ENCODE results near the gene DGKZ.
A peak's percentile ranks its signal among the peaks of the same experiment; 100 is the strongest.

DGKZ gene

DNA sequence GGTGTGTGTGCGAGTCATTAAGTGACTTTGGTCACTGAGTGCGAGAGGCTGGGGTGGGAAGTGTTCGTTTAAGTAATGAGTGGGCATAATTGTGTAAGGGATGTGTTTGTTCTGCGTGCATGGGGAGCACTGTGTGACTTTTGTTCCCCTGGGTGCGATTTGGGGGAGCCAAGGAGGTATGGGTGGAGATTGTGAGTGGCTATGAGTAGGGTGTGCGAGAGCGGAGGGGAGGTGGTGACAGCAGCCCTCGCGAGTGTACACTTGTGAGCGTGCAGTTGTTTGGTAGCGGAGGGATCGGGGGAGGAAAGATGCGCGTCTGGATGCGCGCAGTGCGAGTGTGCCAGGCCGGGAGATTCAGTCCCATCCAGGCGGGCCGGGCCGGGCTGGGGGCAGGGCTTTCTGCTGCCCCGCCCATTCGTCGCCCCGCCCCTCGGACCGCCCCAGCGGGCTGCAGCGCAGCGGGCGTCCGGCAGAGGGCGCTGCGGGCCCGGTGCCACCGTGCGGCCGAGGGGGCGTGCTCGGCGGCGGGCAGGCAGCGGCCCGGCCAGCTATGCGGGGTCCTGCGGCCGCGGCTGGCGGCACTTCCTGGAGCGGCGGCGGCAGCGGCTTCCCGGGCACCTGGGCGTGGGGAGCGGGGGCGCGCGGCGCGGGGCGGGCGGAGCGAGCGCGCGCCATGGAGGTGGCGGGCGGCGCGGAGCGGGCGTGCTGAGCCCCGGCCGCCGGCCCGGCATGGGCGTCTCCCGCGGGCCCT is at the start of gene DGKZ:
Gene DGKZ, plus strand, starts transcription at position 578 of the 751 bp plus-strand sequence. CDS start 197 bp downstream, outside the sequence.
- Histone ChIP-seq H3K36me3 (ENCODE audit: insufficient read depth) (no peaks in the 10 kb centered on the region; the same call in 1 of the 2 replicates), H3K9ac (peak within 1 kb of the TSS; percentile 55; the same call in 1 of the 2 replicates), H2AFZ (ENCODE audit: low read depth) (peak within 1 kb of the TSS; percentile 64), H3K27ac (peak within 1 kb of the TSS; percentile 38; the same call in 1 of the 2 replicates), H4K20me1 (ENCODE audit: insufficient read depth) (no peaks in the 10 kb centered on the region), H3K4me1 (ENCODE audit: low read depth, poor library complexity, severe bottlenecking) (peaks cover 19% of the 10 kb centered on the region), H3K4me2 (peak within 1 kb of the TSS; percentile 83), H3K4me3 (IDR thresholded peaks at IDR 0.05; ENCODE audit: insufficient read depth, low read depth, low read length) (no peak within 1 kb of the TSS), H3K79me2 (ENCODE audit: insufficient read depth, low read depth) (peaks cover 24% of the 10 kb centered on the region), H3K27me3 (ENCODE audit: insufficient read depth, low read depth) (peaks cover 17% of the 10 kb centered on the region)
- no peak; the same call in 1 of the 2 replicates for TF ChIP-seq CTCF (conservative IDR thresholded peaks at IDR 0.05; ENCODE audit: low read depth, low read length)

DNA sequence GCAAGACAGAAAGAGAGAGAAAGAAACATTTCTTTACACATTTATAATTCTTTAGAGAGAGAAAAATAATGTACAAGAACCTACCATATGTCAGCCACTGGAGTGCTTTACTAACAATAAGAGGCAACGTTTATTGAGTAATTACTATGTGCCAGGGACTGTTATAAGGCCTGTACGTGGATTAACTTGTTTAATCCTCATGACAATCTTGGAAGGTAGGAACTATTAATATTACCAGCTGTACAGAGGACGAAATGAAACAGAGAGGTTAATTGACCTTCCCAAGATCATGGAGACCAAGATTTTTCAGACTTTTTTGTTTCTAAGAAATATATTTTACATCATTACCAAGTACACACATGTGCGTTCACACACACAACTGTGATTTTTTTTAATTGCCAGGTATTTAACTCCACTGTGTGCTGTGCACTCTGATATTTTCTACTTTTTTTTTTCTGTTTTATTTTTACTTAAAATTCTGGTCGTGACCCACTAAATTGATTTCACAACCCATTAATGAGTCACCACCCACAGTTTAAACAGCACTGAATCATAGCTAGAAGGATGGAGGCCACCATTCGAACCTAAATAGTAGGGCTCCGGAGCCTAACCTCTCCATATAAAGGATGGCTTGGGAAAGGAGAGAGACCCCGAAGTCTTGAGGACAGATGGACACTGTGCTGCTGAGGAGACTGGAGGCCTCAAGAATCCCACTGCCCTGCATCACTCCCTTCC is 48.4 kb upstream of the DGKZ start:
- Histone ChIP-seq H3K27me3 (ENCODE audit: insufficient read depth, low read depth) (peaks cover 3% of the 10 kb centered on the region; the same call in 1 of the 2 replicates), H3K36me3 (ENCODE audit: insufficient read depth) (no peaks in the 10 kb centered on the region), H3K27ac (no peak overlapping the region), H2AFZ (ENCODE audit: low read depth) (no peak overlapping the region), H3K9ac (no peak overlapping the region), H3K4me2 (no peak overlapping the region), H3K4me3 (IDR thresholded peaks at IDR 0.05; ENCODE audit: insufficient read depth, low read depth, low read length) (no peak overlapping the region), H3K4me1 (ENCODE audit: low read depth, poor library complexity, severe bottlenecking) (peaks cover 10% of the 10 kb centered on the region), H4K20me1 (ENCODE audit: insufficient read depth) (no peaks in the 10 kb centered on the region), H3K79me2 (ENCODE audit: insufficient read depth, low read depth) (no peaks in the 10 kb centered on the region)
- TF ChIP-seq CTCF (conservative IDR thresholded peaks at IDR 0.05; ENCODE audit: low read depth, low read length) = no peak

DNA sequence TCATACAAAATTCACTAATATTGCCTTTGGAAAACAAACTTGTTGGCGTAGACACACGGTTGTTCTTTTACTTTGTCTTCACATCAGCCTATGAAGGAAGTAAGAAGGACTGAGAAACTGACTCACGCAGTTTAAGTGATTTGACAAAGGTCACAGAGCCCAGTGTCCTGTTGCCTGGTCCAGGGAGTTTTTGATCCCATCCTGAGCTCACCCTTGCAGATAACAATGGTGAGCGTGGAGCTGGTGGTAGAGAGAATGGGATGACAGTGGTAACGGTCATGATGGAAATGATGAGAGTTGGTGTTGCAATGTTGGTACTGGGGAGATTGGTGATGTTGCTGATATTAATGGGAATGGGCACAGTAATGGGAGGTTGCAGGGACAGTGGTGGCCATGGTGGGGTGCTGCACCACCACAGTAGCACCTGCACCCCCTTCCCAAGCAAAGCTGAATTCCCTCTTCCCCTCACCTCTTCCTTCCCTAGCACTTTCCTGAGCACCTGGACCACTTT is 47.8 kb upstream of the DGKZ start:
- H3K4me3 ChIP-seq (IDR thresholded peaks at IDR 0.05; ENCODE audit: insufficient read depth, low read depth, low read length) = no peak overlapping the region
- H3K4me1 ChIP-seq (ENCODE audit: low read depth, poor library complexity, severe bottlenecking) = peaks cover 10% of the 10 kb centered on the region
- H3K36me3 ChIP-seq (ENCODE audit: insufficient read depth) = no peaks in the 10 kb centered on the region
- no peak overlapping the region for H2AFZ ChIP-seq (ENCODE audit: low read depth)
- no peak overlapping the region for H3K9ac ChIP-seq
- H3K27ac ChIP-seq = no peak overlapping the region
- no peak overlapping the region for H3K4me2 ChIP-seq
- H3K27me3 ChIP-seq (ENCODE audit: insufficient read depth, low read depth) = peaks cover 3% of the 10 kb centered on the region; the same call in 1 of the 2 replicates
- H3K79me2 ChIP-seq (ENCODE audit: insufficient read depth, low read depth) = no peaks in the 10 kb centered on the region
- no peak for TF ChIP-seq CTCF (conservative IDR thresholded peaks at IDR 0.05; ENCODE audit: low read depth, low read length)
- H4K20me1 ChIP-seq (ENCODE audit: insufficient read depth) = no peaks in the 10 kb centered on the region

DNA sequence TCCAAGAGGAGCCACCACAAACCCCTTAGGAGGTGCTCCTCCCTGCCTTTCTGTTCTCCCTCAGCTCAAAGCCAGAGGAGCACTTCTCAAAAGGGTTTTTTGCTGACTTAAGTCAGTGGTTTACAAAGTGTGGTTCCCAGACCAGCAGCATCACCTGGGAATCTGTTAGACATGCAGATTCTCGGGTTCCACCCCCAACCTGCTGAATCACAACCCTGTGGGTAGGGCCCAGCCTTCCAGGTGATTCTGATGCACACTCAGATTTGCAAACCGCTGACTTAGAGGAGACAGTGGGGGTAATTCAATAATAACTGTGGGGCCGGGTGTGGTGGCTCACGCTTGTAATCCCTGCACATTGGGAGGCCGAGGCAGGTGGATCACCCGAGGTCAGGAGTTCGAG is 47.0 kb upstream of the DGKZ start:
- no peak for TF ChIP-seq CTCF (conservative IDR thresholded peaks at IDR 0.05; ENCODE audit: low read depth, low read length)
- Histone ChIP-seq H3K27ac (no peak overlapping the region), H3K4me1 (ENCODE audit: low read depth, poor library complexity, severe bottlenecking) (peaks cover 10% of the 10 kb centered on the region), H3K79me2 (ENCODE audit: insufficient read depth, low read depth) (no peaks in the 10 kb centered on the region), H3K9ac (no peak overlapping the region), H3K4me2 (no peak overlapping the region; the same call in 1 of the 2 replicates), H3K36me3 (ENCODE audit: insufficient read depth) (no peaks in the 10 kb centered on the region), H3K4me3 (IDR thresholded peaks at IDR 0.05; ENCODE audit: insufficient read depth, low read depth, low read length) (no peak overlapping the region), H4K20me1 (ENCODE audit: insufficient read depth) (no peaks in the 10 kb centered on the region), H3K27me3 (ENCODE audit: insufficient read depth, low read depth) (peaks cover 3% of the 10 kb centered on the region; the same call in 1 of the 2 replicates), H2AFZ (ENCODE audit: low read depth) (no peak overlapping the region)
